K562 (cell line): ENCODE data around the gene RAD50. TPM values are rescaled to one million over a fixed set of nuclear protein-coding genes. Genes with fewer than 3 reads are reported as not detected.

ENCODE experiments used
- ATAC-seq: fragments of 200-7000 bp; cut with Tn5 transposase; 3 replicates; pipeline ENCODE4 v1.9.1; 2020; ENCODE audit warnings: moderate library complexity
- BruUV-seq: library from RNA; stranded (reverse); fragments of 400-500 nt; replicated peaks from 2 replicates; lab custom pipeline; 2021; lab: Mats Ljungman, UMichigan
- CTCF ChIA-PET: fragments of 300-600 bp; formaldehyde crosslinking; extraction: SDS; loops from one replicate; lab custom pipeline; 2021; ENCODE audit warnings: low intra/inter-chr PET ratio; lab: Yijun Ruan, JAX
- POLR2A ChIA-PET: fragments of 300-600, 350-650 bp; sonication (Branson Sonifier 250); formaldehyde crosslinking; extraction: SDS; loops from one replicate; lab custom pipeline; 2021; ENCODE audit warnings: antibody characterized with exemption, inconsistent platforms; lab: Yijun Ruan, JAX
- DNase-seq, 4 experiments: peaks; one replicate each; pipeline versions ENCODE4 v3.0.0 to v3.0.0-alpha.2; 2011 to 2018; ENCODE audit warnings: low spot score in 3 of 4, mixed read lengths in 3 of 4; ENCODE audit errors: extremely low read depth in 1 of 4
- FAIRE-seq: peaks from 2 replicates; lab custom pipeline; 2011; peaks lifted over from hg19 to GRCh38; lab: Jason Lieb, UNC
- H2AFZ ChIP-seq: 2 replicates; pipeline ENCODE4 v1.6.0; 2011; ENCODE audit warnings: low read depth, low read length, control low read depth, inconsistent platforms
- H3K27ac ChIP-seq: fragments of 200-600 bp; 3 replicates; pipeline ENCODE4 v1.8.0; 2011; ENCODE audit warnings: low read depth, mild to moderate bottlenecking, control low read depth, inconsistent platforms, low read length, moderate library complexity, mixed read lengths; ENCODE audit errors: extremely low read depth
- H3K27me3 ChIP-seq, 2 experiments: fragments of 300-600 bp in 1 of 2; 2 replicates in 1 of 2; 3 replicates in 1 of 2; pipeline versions ENCODE4 v1.6.0 to v1.8.0; 2011; ENCODE audit warnings: inconsistent platforms in 2 of 2, low read length in 2 of 2, mild to moderate bottlenecking in 1 of 2, mixed read lengths in 1 of 2, moderate library complexity in 1 of 2; ENCODE audit not compliant: control insufficient read depth in 2 of 2, insufficient read depth in 2 of 2
- H3K36me3 ChIP-seq: fragments of 300-600 bp; 3 replicates; pipeline ENCODE4 v1.8.0; 2011; ENCODE audit warnings: mild to moderate bottlenecking, low read length, inconsistent platforms; ENCODE audit not compliant: control insufficient read depth, insufficient read depth
- H3K4me1 ChIP-seq, 2 experiments: fragments of 200-600 bp in 1 of 2; replicated peaks in 1 of 2; 2 replicates in 1 of 2; 3 replicates in 1 of 2; pipeline versions ENCODE4 v1.5.1 to v1.8.0; 2011; ENCODE audit warnings: inconsistent platforms in 2 of 2, low read length in 2 of 2, mild to moderate bottlenecking in 1 of 2, mixed read lengths in 1 of 2, moderate library complexity in 1 of 2; ENCODE audit not compliant: control insufficient read depth in 2 of 2, insufficient read depth in 2 of 2
- H3K4me2 ChIP-seq: 2 replicates; pipeline ENCODE4 v1.6.1; 2011; ENCODE audit warnings: low read length, control low read depth, inconsistent platforms, mixed read lengths; ENCODE audit not compliant: insufficient read depth
- H3K4me3 ChIP-seq: fragments of 200-600 bp; sonication (generic), shearing (Covaris generic); 2 replicates; pipeline ENCODE4 v1.5.1; 2016; ENCODE audit warnings: control low read depth, inconsistent platforms
- H3K79me2 ChIP-seq: fragments of 200-600 bp; 3 replicates; pipeline ENCODE4 v1.8.0; 2011; ENCODE audit warnings: low read length, inconsistent platforms; ENCODE audit not compliant: control insufficient read depth, insufficient read depth
- H3K9ac ChIP-seq, 2 experiments: 2 replicates each; pipeline versions ENCODE4 v1.6.0 to v1.6.1; 2011; ENCODE audit warnings: low read depth in 2 of 2, low read length in 2 of 2, control low read depth in 1 of 2, inconsistent platforms in 1 of 2, mild to moderate bottlenecking in 1 of 2, mixed read lengths in 1 of 2; ENCODE audit not compliant: insufficient read depth in 1 of 2
- H3K9me1 ChIP-seq: one replicate; pipeline ENCODE4 v1.6.0; 2011; ENCODE audit warnings: inconsistent platforms, mild to moderate bottlenecking, low read length, moderate library complexity; ENCODE audit not compliant: control insufficient read depth, insufficient read depth
- H3K9me3 ChIP-seq: replicated peaks from 2 replicates; pipeline ENCODE4 v1.5.1; 2011; ENCODE audit warnings: low read depth, low read length, inconsistent platforms; ENCODE audit not compliant: control insufficient read depth, insufficient read depth
- H4K20me1 ChIP-seq: replicated peaks from 2 replicates; pipeline ENCODE4 v1.6.1; 2011; ENCODE audit warnings: low read length, inconsistent platforms, mixed read lengths; ENCODE audit not compliant: control insufficient read depth, insufficient read depth
- EWSR1 ChIP-seq: fragments of 450-650 bp; IDR thresholded peaks from 2 replicates; pipeline ENCODE4 v1.6.1; 2018; ENCODE audit warnings: borderline replicate concordance, mild to moderate bottlenecking, low read depth, moderate library complexity; ENCODE audit not compliant: partially characterized antibody
- FOXA1 ChIP-seq: fragments of 450-650 bp; IDR thresholded peaks from 2 replicates; pipeline ENCODE4 v1.6.1; 2016; ENCODE audit warnings: mild to moderate bottlenecking, borderline replicate concordance
- HDAC6 ChIP-seq: IDR thresholded peaks from 2 replicates; pipeline ENCODE4 v1.6.1; 2012; ENCODE audit warnings: low read depth, mild to moderate bottlenecking, control low read depth, inconsistent platforms, low read length, moderate library complexity
- MAFK ChIP-seq: IDR thresholded peaks from 2 replicates; pipeline ENCODE4 v1.6.1; 2011; ENCODE audit warnings: low read length, improper control_type of control experiment
- MIER1 ChIP-seq: fragments of 450-650 bp; IDR thresholded peaks from 2 replicates; pipeline ENCODE4 v1.6.1; 2016; ENCODE audit warnings: antibody characterized with exemption, mild to moderate bottlenecking, low read depth
- NBN ChIP-seq: fragments of 450-650 bp; IDR thresholded peaks from 2 replicates; pipeline ENCODE4 v1.6.1; 2016; ENCODE audit warnings: low read depth, mild to moderate bottlenecking
- NFRKB ChIP-seq: fragments of 450-650 bp; IDR thresholded peaks from 2 replicates; pipeline ENCODE4 v1.6.1; 2016; ENCODE audit warnings: low read depth
- ZNF263 ChIP-seq: sonication (generic); formaldehyde crosslinking; IDR thresholded peaks from 2 replicates; pipeline ENCODE4 v1.8.0; 2022; ENCODE audit warnings: mild to moderate bottlenecking, missing genetic modification reagents, borderline replicate concordance
- ZNF408 ChIP-seq: fragments of 250-450 bp; sonication (Bioruptor Pico); IDR thresholded peaks from 2 replicates; pipeline ENCODE4 v1.4.0; 2020; ENCODE audit warnings: low read depth, mild to moderate bottlenecking, moderate library complexity
- ZNF589 ChIP-seq: fragments of 200-800 bp; sonication (Bioruptor generic); IDR thresholded peaks from 2 replicates; pipeline ENCODE4 v1.6.1; 2016; ENCODE audit warnings: low read depth, missing genetic modification characterization, missing compliant biosample characterization
- ZNF717 ChIP-seq: fragments of 250-450 bp; sonication (Bioruptor Pico); IDR thresholded peaks from 2 replicates; pipeline ENCODE4 v1.5.0; 2021
- WGBS: fragments of 100-300 bp; shearing (Covaris generic); methylation state at CpG from one replicate; pipeline ENCODE4 v1.1.6; 2016; ENCODE audit warnings: low coverage, mixed read lengths; ENCODE audit not compliant: insufficient coverage; ENCODE audit errors: missing lambda C conversion rate; 5-methylcytosine and 5-hydroxymethylcytosine counted together
- in situ Hi-C: fragments of 300-500 bp; cut with MboI; formaldehyde crosslinking; loops from 4 replicates; pipeline ENCODE4 v1.15.0; 2018; ENCODE audit warnings: inconsistent platforms, mixed read lengths
- intact Hi-C: fragments of 100-400 bp; cut with micrococcal nuclease; formaldehyde crosslinking; loops from 2 replicates; pipeline ENCODE4 v1.14.2; 2022
- polyA plus RNA-seq, 8 experiments: library from polyadenylated mRNA; depleted of rRNA in 4 of 8; stranded (reverse) in 5 of 8; unstranded in 3 of 8; fragments of >200 nt; fragmentation: Nextera tagmentation in 2 of 8; fragmentation: Illumina TruSeq in 1 of 8; extraction: Ambion mirVana in 2 of 8; extraction: Trizol in 1 of 8; gene quantifications; 2 replicates each; pipeline versions ENCODE4 v1.2.1 to v1.2.3, GENCODE V29; 2011 to 2014; ENCODE audit warnings: inconsistent platforms in 1 of 8, missing spikeins in 1 of 8
- total RNA-seq, 7 experiments: library from RNA; depleted of rRNA in 6 of 7; stranded (reverse); fragments of >200 nt in 6 of 7; fragmentation: Illumina TruSeq in 2 of 7; extraction: Trizol in 2 of 7; gene quantifications; 2 replicates each; pipeline versions ENCODE4 v1.2.1 to v1.2.3, GENCODE V29; 2011 to 2021; ENCODE audit warnings: low replicate concordance in 1 of 7
- TF ChIP-seq, protein P1 (sequence below): fragments of 250-450 bp; sonication (Bioruptor Pico); IDR thresholded peaks from 2 replicates; pipeline ENCODE4 v1.8.0; 2021; ENCODE audit warnings: mild to moderate bottlenecking, moderate library complexity
- TF ChIP-seq, protein P2 (sequence below): IDR thresholded peaks from 2 replicates; pipeline ENCODE4 v1.6.1; 2016; ENCODE audit warnings: missing genetic modification characterization, missing compliant biosample characterization
- TF ChIP-seq, protein P3 (sequence below), 2 experiments: fragments of 450-650 bp; IDR thresholded peaks; 2 replicates each; pipeline ENCODE4 v1.6.1; 2018; ENCODE audit warnings: mild to moderate bottlenecking in 2 of 2, low read depth in 1 of 2; ENCODE audit not compliant: partially characterized antibody in 2 of 2

Gene RAD50
- total and polyA plus RNA-seq, 9 of the 15 experiments (the other 6 are each of a cell fraction or from before 2014, with no cell fraction given), result 15.3 to 74.2 (median 44.1) TPM

DNA sequence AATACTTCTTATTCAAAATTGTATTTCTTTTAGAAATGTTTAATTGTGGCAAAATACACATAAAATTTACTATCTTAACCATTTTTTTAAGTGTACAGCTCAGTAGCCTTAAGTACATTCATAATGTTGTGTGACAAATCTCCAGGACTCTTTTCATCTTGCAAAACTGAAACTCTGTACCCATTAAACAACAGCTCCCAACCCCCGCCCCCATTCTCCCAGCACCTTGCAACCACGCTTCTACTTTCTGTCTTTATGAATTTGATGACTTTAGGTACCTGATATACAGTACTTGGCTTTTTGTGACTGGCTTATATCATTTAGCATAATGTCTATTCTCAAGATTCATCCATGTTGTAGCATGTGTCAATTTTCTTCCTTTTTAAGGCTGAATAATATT lies 10.7 kb upstream of the RAD50 start:
- Histone ChIP-seq H3K4me2 (no peak overlapping the region), H2AFZ (no peak overlapping the region), H3K4me3 (no peak overlapping the region), H4K20me1 (no peaks in the 10 kb centered on the region), H3K4me1 (no peaks in the 10 kb centered on the region), H3K36me3 (no peaks in the 10 kb centered on the region), H3K9ac (no peak overlapping the region), H3K9me1 (no peaks in the 10 kb centered on the region), H3K79me2 (no peaks in the 10 kb centered on the region), H3K27me3 (no peaks in the 10 kb centered on the region), H3K27ac (no peak overlapping the region), H3K9me3 (no peaks in the 10 kb centered on the region)
- DNase-seq, result no peak
- ATAC-seq, result no peak
- in situ Hi-C loops (no loop called here), intact Hi-C loops (no loop called here)
- WGBS, result 28% methylated on average over 2 of the region's 2 CpGs
- BruUV-seq, result no TSS peak
- no peak for FAIRE-seq
- ChIA-PET POLR2A (interaction anchor here (1.4 to 2.4 kb wide), 3 partner anchors 10 to 11 kb away, joined by 3 to 12 read pairs (median 5); partner anchors contain the start of gene RAD50), CTCF (no interaction called here)
- TF ChIP-seq EWSR1, result no peak
- no peak for TF ChIP-seq ZNF408
- no peak for TF ChIP-seq ZNF589
- no peak for TF ChIP-seq NBN
- TF ChIP-seq, protein P1, sequence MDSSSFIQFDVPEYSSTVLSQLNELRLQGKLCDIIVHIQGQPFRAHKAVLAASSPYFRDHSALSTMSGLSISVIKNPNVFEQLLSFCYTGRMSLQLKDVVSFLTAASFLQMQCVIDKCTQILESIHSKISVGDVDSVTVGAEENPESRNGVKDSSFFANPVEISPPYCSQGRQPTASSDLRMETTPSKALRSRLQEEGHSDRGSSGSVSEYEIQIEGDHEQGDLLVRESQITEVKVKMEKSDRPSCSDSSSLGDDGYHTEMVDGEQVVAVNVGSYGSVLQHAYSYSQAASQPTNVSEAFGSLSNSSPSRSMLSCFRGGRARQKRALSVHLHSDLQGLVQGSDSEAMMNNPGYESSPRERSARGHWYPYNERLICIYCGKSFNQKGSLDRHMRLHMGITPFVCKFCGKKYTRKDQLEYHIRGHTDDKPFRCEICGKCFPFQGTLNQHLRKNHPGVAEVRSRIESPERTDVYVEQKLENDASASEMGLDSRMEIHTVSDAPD (CRISPR knock-in tag), result no peak
- no peak for TF ChIP-seq FOXA1
- no peak for TF ChIP-seq MIER1
- TF ChIP-seq ZNF717 (CRISPR knock-in tag), result no peak
- TF ChIP-seq, protein P2, sequence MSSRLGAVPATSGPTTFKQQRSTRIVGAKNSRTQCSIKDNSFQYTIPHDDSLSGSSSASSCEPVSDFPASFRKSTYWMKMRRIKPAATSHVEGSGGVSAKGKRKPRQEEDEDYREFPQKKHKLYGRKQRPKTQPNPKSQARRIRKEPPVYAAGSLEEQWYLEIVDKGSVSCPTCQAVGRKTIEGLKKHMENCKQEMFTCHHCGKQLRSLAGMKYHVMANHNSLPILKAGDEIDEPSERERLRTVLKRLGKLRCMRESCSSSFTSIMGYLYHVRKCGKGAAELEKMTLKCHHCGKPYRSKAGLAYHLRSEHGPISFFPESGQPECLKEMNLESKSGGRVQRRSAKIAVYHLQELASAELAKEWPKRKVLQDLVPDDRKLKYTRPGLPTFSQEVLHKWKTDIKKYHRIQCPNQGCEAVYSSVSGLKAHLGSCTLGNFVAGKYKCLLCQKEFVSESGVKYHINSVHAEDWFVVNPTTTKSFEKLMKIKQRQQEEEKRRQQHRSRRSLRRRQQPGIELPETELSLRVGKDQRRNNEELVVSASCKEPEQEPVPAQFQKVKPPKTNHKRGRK (tag), result no peak
- TF ChIP-seq NFRKB, result no peak
- TF ChIP-seq, protein P3, sequence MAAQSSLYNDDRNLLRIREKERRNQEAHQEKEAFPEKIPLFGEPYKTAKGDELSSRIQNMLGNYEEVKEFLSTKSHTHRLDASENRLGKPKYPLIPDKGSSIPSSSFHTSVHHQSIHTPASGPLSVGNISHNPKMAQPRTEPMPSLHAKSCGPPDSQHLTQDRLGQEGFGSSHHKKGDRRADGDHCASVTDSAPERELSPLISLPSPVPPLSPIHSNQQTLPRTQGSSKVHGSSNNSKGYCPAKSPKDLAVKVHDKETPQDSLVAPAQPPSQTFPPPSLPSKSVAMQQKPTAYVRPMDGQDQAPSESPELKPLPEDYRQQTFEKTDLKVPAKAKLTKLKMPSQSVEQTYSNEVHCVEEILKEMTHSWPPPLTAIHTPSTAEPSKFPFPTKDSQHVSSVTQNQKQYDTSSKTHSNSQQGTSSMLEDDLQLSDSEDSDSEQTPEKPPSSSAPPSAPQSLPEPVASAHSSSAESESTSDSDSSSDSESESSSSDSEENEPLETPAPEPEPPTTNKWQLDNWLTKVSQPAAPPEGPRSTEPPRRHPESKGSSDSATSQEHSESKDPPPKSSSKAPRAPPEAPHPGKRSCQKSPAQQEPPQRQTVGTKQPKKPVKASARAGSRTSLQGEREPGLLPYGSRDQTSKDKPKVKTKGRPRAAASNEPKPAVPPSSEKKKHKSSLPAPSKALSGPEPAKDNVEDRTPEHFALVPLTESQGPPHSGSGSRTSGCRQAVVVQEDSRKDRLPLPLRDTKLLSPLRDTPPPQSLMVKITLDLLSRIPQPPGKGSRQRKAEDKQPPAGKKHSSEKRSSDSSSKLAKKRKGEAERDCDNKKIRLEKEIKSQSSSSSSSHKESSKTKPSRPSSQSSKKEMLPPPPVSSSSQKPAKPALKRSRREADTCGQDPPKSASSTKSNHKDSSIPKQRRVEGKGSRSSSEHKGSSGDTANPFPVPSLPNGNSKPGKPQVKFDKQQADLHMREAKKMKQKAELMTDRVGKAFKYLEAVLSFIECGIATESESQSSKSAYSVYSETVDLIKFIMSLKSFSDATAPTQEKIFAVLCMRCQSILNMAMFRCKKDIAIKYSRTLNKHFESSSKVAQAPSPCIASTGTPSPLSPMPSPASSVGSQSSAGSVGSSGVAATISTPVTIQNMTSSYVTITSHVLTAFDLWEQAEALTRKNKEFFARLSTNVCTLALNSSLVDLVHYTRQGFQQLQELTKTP (IDR thresholded peaks at IDR 0.05; ENCODE audit: low read depth in 1 of 2, partially characterized antibody in 2 of 2), result no peak
- no peak for TF ChIP-seq HDAC6
- TF ChIP-seq ZNF263 (CRISPR knock-in tag), result no peak
- TF ChIP-seq MAFK, result no peak
